ENCODE results near the gene PITRM1.

GRCh38 chr10:3107426-3107961 lies 65.1 kb downstream of the PITRM1 start:
- TF ChIP-seq CTCF (IDR thresholded peaks at IDR 0.05; ENCODE audit: poor library complexity, severe bottlenecking) (no peak), RAD21 (conservative IDR thresholded peaks at IDR 0.05) (no peak), EP300 (conservative IDR thresholded peaks at IDR 0.05; ENCODE audit: poor library complexity, severe bottlenecking) (no peak)

All from neural cell (in vitro differentiated cells).